DMS79 treated with DMSO at 0.1 percent for 48 hours (cell line): ENCODE data around the gene GPRC5C.

Source experiments
- DNase-seq: peaks from one replicate; lab custom pipeline; 2025; lab: John Stamatoyannopoulos, UW

The GPRC5C gene

GRCh38 chr17:74433421-74434121 lies 1.7 kb downstream of the GPRC5C start:
- no peak for DNase-seq

- no peak for DNase-seq
Observed at GRCh38 chr17:74435775-74436359, 4.0 kb downstream of the GPRC5C start.

GRCh38 chr17:74437702-74438101 lies 5.8 kb downstream of the GPRC5C start:
- no peak for DNase-seq

- no peak for DNase-seq
Observed at GRCh38 chr17:74439691-74440567, 8.0 kb downstream of the GPRC5C start.

GRCh38 chr17:74441537-74441936 lies 9.6 kb downstream of the GPRC5C start:
- no peak for DNase-seq

GRCh38 chr17:74442291-74442669 lies 10.4 kb downstream of the GPRC5C start:
- DNase-seq = no peak

GRCh38 chr17:74442670-74443515 lies 11.0 kb downstream of the GPRC5C start:
- peak; percentile 60 for DNase-seq

GRCh38 chr17:74443516-74444296 lies 11.8 kb downstream of the GPRC5C start:
- DNase-seq = no peak

GRCh38 chr17:74444406-74444805 lies 12.5 kb downstream of the GPRC5C start:
- DNase-seq = no peak

- DNase-seq = no peak
Observed at GRCh38 chr17:74445158-74445557, 13.3 kb downstream of the GPRC5C start.

- no peak for DNase-seq
Observed at GRCh38 chr17:74446551-74447500, 14.9 kb downstream of the GPRC5C start.

- no peak for DNase-seq
Observed at GRCh38 chr17:74447628-74448159, 15.8 kb downstream of the GPRC5C start.

- no peak for DNase-seq
Observed at GRCh38 chr17:74448756-74449155, 16.9 kb downstream of the GPRC5C start.

GRCh38 chr17:74449306-74449705 lies 17.4 kb downstream of the GPRC5C start:
- DNase-seq = no peak

GRCh38 chr17:74449773-74450172 lies 17.9 kb downstream of the GPRC5C start:
- no peak for DNase-seq

- no peak for DNase-seq
Observed at GRCh38 chr17:74450231-74450630, 18.3 kb downstream of the GPRC5C start.

- DNase-seq = no peak
Observed at GRCh38 chr17:74450925-74451403, 19.1 kb downstream of the GPRC5C start.

GRCh38 chr17:74451557-74451956 lies 19.7 kb downstream of the GPRC5C start:
- no peak for DNase-seq

GRCh38 chr17:74452033-74452840 lies 20.3 kb downstream of the GPRC5C start:
- DNase-seq = peak; percentile 38
